ENCODE measurements around the gene SOWAHA. TPM values are rescaled to one million over a fixed set of nuclear protein-coding genes. Genes with fewer than 3 reads are reported as not detected.

SOWAHA gene
- polyA plus RNA-seq, 1 donor from 2014 or later, result 23.4 TPM

GRCh38 chr5:132853323-132853722 is 40.2 kb downstream of the SOWAHA start:
- H3K9ac ChIP-seq (ENCODE audit: low read length), result no peak overlapping the region
- no peaks in the 10 kb centered on the region for H4K20me1 ChIP-seq (ENCODE audit: insufficient read depth)
- H3K27me3 ChIP-seq (ENCODE audit: insufficient read depth, low read depth, low read length), result no peaks in the 10 kb centered on the region
- TF ChIP-seq CTCF (IDR thresholded peaks at IDR 0.05; ENCODE audit: poor library complexity, severe bottlenecking), result no peak
- TF ChIP-seq EP300 (conservative IDR thresholded peaks at IDR 0.05; ENCODE audit: poor library complexity, severe bottlenecking), result no peak
- no peak for TF ChIP-seq REST (IDR thresholded peaks at IDR 0.05; ENCODE audit: borderline replicate concordance)
- no peak for TF ChIP-seq TAF1 (IDR thresholded peaks at IDR 0.05; ENCODE audit: low read depth)
- no peak for TF ChIP-seq EZH2 (IDR thresholded peaks at IDR 0.05; ENCODE audit: borderline replicate concordance, insufficient read depth, low read length, poor library complexity, severe bottlenecking)
- TF ChIP-seq POLR2AphosphoS5 (IDR thresholded peaks at IDR 0.05), result no peak
- TF ChIP-seq SMC3 (conservative IDR thresholded peaks at IDR 0.05; ENCODE audit: poor library complexity), result no peak
- no peak for TF ChIP-seq MXI1 (conservative IDR thresholded peaks at IDR 0.05; ENCODE audit: poor library complexity, severe bottlenecking)
- no peak for TF ChIP-seq RAD21 (conservative IDR thresholded peaks at IDR 0.05)
- H3K9me2 ChIP-seq (ENCODE audit: insufficient read depth, low read length), result no peaks in the 10 kb centered on the region
- H3F3A ChIP-seq (ENCODE audit: insufficient read depth, low read length, poor library complexity, severe bottlenecking), result no peaks in the 10 kb centered on the region
- no peak overlapping the region for H3K27ac ChIP-seq (ENCODE audit: low read length)
- H3K36me3 ChIP-seq (ENCODE audit: insufficient read depth, low read length), result no peaks in the 10 kb centered on the region
- H3K79me2 ChIP-seq (replicated peaks; ENCODE audit: insufficient read depth, low read length), result no peaks in the 10 kb centered on the region
- no peak overlapping the region for H3K4me3 ChIP-seq (ENCODE audit: low read length)
- no peaks in the 10 kb centered on the region for H3K9me3 ChIP-seq (ENCODE audit: low read length)
- no peak overlapping the region for H2AFZ ChIP-seq (ENCODE audit: low read depth, low read length)
- H3K4me2 ChIP-seq (ENCODE audit: low read length), result no peak overlapping the region

- no peaks in the 10 kb centered on the region for H3K9me2 ChIP-seq (ENCODE audit: insufficient read depth, low read length)
- no peaks in the 10 kb centered on the region for H3K9me3 ChIP-seq (ENCODE audit: low read length)
- no peaks in the 10 kb centered on the region for H3K27me3 ChIP-seq (ENCODE audit: insufficient read depth, low read depth, low read length)
- no peak overlapping the region for H3K27ac ChIP-seq (ENCODE audit: low read length)
- no peaks in the 10 kb centered on the region for H3F3A ChIP-seq (ENCODE audit: insufficient read depth, low read length, poor library complexity, severe bottlenecking)
- H4K20me1 ChIP-seq (ENCODE audit: insufficient read depth), result no peaks in the 10 kb centered on the region
- H2AFZ ChIP-seq (ENCODE audit: low read depth, low read length), result no peak overlapping the region
- no peak overlapping the region for H3K4me2 ChIP-seq (ENCODE audit: low read length)
- H3K9ac ChIP-seq (ENCODE audit: low read length), result no peak overlapping the region
- no peaks in the 10 kb centered on the region for H3K36me3 ChIP-seq (ENCODE audit: insufficient read depth, low read length)
- TF ChIP-seq SMC3 (conservative IDR thresholded peaks at IDR 0.05; ENCODE audit: poor library complexity) (no peak), TAF1 (IDR thresholded peaks at IDR 0.05; ENCODE audit: low read depth) (no peak), RAD21 (conservative IDR thresholded peaks at IDR 0.05) (no peak), EZH2 (IDR thresholded peaks at IDR 0.05; ENCODE audit: borderline replicate concordance, insufficient read depth, low read length, poor library complexity, severe bottlenecking) (no peak), CTCF (IDR thresholded peaks at IDR 0.05; ENCODE audit: poor library complexity, severe bottlenecking) (no peak), REST (IDR thresholded peaks at IDR 0.05; ENCODE audit: borderline replicate concordance) (no peak), EP300 (conservative IDR thresholded peaks at IDR 0.05; ENCODE audit: poor library complexity, severe bottlenecking) (no peak), MXI1 (conservative IDR thresholded peaks at IDR 0.05; ENCODE audit: poor library complexity, severe bottlenecking) (no peak), POLR2AphosphoS5 (IDR thresholded peaks at IDR 0.05) (no peak)
- no peaks in the 10 kb centered on the region for H3K79me2 ChIP-seq (replicated peaks; ENCODE audit: insufficient read depth, low read length)
- no peak overlapping the region for H3K4me3 ChIP-seq (ENCODE audit: low read length)
Measured at GRCh38 chr5:132853790-132854189, 40.7 kb downstream of the SOWAHA start.

Data from neural cell (in vitro differentiated cells).